NCI-H1048 (cell line): ENCODE data around the gene ARPIN.
"Not testable (repeated sequence)": the region's sequence is repeated elsewhere in the genome, so short reads cannot be mapped to it uniquely, and the experiment has no call there.

Experiments
- DNase-seq: peaks from one replicate; lab custom pipeline; 2025; lab: John Stamatoyannopoulos, UW

Gene ARPIN

DNA sequence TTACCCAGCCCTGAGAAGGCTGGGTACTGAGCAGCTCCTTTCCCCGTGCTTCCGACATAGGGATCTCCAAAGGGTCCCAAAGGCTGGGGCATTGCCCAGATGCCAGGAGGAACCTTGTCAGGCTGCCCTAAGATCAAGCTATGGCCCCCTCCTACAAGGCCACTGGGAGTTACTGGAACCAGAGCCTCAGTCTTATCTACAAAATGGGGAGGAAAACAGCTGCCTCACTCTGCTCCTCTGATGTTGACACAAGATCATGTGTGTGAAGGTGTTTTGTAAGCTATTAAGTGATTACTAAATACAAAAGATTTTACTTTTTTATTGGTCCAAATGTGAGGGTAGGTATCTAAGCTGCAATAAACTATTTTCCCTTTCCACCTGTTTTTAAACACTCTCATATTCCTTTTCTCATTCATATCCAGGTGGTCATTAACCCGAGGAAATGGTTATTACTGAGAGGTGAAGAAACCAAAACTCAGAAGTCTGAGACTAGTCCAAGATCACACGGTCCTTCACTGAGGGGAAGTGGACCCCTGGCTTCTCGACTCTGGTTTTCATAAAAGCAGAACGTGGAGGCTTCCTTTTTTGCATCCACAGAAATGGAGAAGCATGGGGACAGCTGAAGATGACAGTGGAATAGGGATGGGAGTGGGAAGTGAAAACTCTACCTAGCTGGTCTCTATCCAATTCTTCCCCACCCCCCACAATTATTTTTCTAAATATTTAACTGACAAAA, 1.7 kb downstream of the ARPIN start:
- no peak for DNase-seq

GRCh38 chr15:89909611-89910010, 3.1 kb downstream of the ARPIN start:
- no peak for DNase-seq

GRCh38 chr15:89908226-89908625, 4.5 kb downstream of the ARPIN start:
- no peak for DNase-seq

GRCh38 chr15:89907289-89907688, 5.5 kb downstream of the ARPIN start:
- DNase-seq = no peak

GRCh38 chr15:89905846-89906378, 6.8 kb downstream of the ARPIN start:
- no peak for DNase-seq

- no peak for DNase-seq
These were observed 8.2 kb downstream of the ARPIN start for GRCh38 chr15:89904519-89904918.

GRCh38 chr15:89903858-89904130, 9.0 kb downstream of the ARPIN start:
- no peak for DNase-seq

DNA sequence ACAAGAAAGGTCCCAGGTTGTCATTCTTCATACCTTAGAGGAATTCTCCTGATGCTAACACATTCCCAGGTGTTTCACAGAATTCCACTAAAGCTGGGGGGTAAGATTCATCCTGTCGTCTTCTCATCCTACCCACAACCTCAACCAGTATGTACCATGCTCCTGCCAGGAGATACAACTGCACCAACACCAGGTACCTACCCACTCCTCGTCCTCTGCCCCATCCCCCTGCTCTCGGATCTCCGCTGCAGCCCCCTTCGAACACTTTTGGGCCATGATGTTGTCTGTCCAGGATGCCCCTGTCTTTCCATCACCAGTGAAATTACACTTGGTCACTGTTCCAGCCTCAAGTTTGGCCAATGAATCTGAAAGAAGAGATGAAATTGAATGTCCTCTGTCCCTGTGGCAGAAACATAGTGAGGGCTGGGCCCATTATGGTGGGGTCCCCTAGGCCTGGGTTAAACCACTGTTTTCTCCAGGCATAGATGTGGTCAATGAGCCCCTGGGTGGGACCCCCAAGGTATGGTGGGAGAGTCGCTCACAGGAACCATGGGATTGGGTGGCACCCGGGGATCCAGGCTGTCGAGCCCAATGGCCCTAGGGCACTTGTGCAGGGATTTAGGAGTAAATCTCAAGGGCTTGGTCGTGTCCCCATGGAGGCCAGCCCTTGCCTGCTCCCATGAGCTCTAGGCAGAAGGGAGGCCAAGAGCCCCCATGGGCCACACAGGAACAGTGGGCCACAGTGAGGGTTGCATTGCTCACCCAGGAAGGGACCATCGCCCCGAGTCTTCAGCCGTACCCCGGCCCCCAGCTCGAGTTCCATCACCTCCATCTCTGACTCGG, 9.5 kb downstream of the ARPIN start:
- DNase-seq = no peak

DNA sequence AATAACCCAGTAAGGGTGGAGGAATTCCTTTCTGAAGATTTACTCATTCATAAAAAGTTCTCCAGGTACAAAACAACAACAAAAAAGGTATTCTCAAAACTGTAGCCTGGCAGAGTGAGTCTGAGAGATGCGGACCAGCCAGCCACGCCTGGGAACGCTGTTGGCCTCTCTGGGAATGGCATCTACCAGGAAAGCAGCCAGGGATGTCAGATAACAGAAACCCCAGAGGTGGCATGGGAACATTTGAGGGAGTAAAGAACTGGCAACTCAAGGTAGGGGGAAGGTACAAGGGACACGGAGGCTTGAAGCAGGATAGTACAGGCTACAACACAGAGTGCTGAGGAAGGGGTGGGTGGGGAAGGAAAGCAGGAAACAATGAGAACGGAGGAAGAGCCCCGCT, 11.9 kb downstream of the ARPIN start:
- no peak for DNase-seq

DNA sequence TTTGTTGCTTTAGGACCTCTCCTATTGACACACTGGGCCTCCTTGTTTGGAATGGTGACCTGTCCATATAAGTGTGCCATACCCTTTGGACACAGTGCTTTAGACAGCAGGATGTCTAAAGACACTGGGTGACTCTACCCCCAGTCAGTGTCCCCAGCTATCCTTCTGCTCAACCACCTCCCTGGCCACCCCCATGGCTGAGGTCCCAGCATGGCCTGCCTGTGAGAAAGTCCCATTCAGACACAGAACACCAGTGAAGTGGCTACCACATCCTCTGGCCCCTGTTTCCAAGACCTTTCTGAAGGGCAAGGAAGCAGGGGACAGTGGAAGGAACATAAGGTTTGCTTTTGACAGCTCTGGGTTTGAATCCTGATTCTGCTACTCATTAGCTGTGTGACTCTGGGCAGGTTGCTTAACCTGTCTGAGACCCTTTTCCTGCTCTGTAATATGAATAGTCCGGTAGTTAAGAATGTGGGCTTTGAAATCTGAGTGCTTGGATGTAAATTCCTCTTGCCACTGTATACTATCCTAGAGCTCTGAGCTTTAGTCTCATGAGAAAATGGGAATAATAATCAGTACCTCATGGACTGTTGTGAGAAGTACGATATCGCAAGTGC, 12.7 kb downstream of the ARPIN start:
- no peak for DNase-seq

- DNase-seq = no peak
These were observed 13.3 kb downstream of the ARPIN start for GRCh38 chr15:89899295-89899945.

GRCh38 chr15:89898614-89899294, 14.0 kb downstream of the ARPIN start:
- no peak for DNase-seq

- DNase-seq = no peak
These were observed 14.6 kb downstream of the ARPIN start for GRCh38 chr15:89898146-89898545.

DNA sequence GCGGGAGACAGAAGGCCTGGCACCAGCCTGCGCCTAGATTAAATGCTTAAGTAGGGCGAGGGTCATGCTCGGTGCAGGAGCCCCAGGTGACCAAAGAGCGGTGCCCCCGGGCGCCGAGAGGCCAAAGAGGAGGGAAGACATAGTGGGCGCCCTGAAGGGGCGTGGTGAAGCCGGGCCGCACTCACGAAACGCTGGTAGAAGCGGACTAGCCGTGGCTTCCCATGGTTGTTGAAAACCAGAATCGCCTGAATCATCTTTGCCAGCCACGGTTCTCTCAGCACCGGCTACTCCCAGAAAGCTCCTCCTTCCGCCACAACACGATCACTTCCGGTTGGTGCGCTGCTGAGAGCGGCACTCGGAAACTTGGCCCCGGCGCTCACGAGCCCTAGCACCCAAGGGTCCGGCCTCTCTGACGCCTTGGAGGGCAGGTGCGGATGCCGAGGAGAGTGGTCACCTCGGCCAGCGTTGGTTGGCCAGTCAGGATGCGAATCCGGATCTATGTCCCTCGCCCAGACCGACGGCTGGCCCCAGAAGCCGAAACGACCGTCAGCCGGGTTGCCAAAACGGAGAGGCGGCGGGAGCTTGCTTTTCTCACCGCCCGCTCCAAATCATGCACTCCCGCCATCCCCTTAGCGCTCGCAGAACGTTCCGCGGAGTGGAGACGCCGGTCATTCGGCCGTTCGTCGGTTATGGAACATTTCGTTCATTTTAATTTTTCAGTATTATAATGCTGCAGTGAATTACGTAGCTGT, 18.9 kb downstream of the ARPIN start, which contains the start of gene AP3S2:
AP3S2 (minus strand) TSS at position 299 of the 752 bp plus-strand sequence; CDS start at position 254, 45 bp downstream.
- DNase-seq = peak; percentile 64

DNA sequence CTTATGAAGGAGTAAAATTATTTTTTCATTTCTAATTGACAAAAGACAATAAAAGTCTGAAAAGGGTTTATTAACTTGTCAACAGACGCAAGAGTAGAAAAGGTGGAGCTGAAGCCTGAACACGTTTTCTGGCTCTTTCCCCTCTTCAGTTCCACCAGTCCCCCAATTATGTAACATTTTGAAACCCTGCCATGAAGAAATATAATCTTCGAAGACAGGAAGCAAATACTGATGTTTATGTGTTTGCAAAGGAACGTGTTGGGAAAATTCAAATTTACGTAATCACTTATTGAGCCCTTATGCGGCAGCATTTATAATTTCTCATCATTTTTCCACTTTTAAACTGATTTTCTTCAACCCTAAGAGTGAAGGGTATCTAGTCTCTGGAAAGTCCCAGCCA, 19.7 kb downstream of the ARPIN start:
- no peak for DNase-seq

GRCh38 chr15:89888214-89888804, 24.4 kb downstream of the ARPIN start:
- no peak for DNase-seq

DNA sequence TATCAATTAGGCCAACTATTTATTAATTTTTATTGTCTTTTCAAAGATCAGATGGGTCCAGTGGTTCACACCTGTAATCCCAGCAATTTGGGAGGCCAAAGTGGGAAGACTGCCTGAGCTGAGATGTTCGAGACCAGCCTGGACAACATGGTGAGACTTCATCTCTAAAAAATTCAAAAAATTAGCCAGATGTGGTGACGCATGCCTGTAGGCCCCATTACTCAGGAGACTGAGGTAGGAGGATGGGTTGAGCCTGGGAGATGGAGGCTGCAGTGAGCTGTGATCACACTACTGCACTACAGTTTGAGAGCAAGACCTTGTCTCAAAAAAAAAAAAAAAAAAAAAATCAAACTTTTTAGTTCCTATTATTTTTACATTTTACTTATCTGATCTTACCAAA, 27.1 kb downstream of the ARPIN start:
- DNase-seq = no peak

- DNase-seq = not testable (repeated sequence)
These were observed 27.6 kb downstream of the ARPIN start for GRCh38 chr15:89885179-89885578.

- DNase-seq = no peak
These were observed 29.2 kb downstream of the ARPIN start for GRCh38 chr15:89883518-89883917.

- no peak for DNase-seq
These were observed 32.0 kb downstream of the ARPIN start for GRCh38 chr15:89880727-89881126.

- DNase-seq = no peak
These were observed 34.4 kb downstream of the ARPIN start for GRCh38 chr15:89878323-89878722.
